SU-DHL-6 (cell line): Measurements from ENCODE around the gene EXOC2.

Experiments
- CTCF ChIP-seq: fragments of 200-600 bp; sonication (generic); IDR thresholded peaks from one replicate; pipeline ENCODE4 v1.5.1; 2017; ENCODE audit warnings: antibody characterized with exemption, mild to moderate bottlenecking, low read length, moderate library complexity; ENCODE audit not compliant: insufficient read depth, poor library complexity, severe bottlenecking
- EZH2phosphoT487 ChIP-seq: fragments of 200-600 bp; sonication (generic), shearing (Covaris generic); conservative IDR thresholded peaks from 2 replicates; pipeline ENCODE4 v1.6.1; 2018; ENCODE audit warnings: mild to moderate bottlenecking, antibody characterized with exemption, low read length, moderate library complexity, mixed read lengths

GRCh38 chr6:701215-701614, 8.3 kb upstream of the EXOC2 start:
- TF ChIP-seq CTCF (no peak), EZH2phosphoT487 (no peak)
